Gastroesophageal sphincter (tissue), 3 donors: ENCODE results near the gene ANKRD13A.

Source experiments
- POLR2A ChIP-seq, 2 donors: fragments of 450-650 bp; IDR thresholded peaks; one replicate each; pipeline ENCODE4 v1.6.1; 2017; ENCODE audit warnings: antibody characterized with exemption in 2 of 2, mild to moderate bottlenecking in 2 of 2, moderate library complexity in 1 of 2
- TF ChIP-seq, protein P1 (sequence below), 4 experiments: fragments of 200-600 bp in 2 of 4; fragments of 450-650 bp in 2 of 4; sonication (generic) in 1 of 4; IDR thresholded peaks; one replicate each; pipeline ENCODE4 v1.5.1; 2017 to 2019; ENCODE audit warnings: antibody characterized with exemption in 4 of 4, mild to moderate bottlenecking in 2 of 4, moderate library complexity in 2 of 4

DNA sequence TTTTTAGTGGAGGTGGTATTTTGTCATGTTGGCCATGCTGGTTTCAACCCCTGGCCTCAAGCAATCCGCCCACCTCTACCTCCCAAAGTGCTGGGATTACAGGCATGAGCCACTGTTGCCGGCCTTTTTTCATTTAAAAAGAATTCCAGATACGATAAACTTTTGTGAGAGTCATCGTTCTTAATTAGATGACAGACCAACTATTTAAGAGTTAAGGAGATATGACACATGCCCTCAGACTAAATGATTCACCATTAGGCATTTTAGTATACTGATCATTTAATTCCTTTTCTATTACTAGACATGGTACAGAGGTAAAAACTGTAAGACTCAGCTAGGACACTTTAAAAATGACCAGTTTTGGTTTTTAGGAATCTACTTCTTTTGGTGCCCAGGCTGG lies 2.4 kb downstream of the ANKRD13A start:
- TF ChIP-seq, protein P1, sequence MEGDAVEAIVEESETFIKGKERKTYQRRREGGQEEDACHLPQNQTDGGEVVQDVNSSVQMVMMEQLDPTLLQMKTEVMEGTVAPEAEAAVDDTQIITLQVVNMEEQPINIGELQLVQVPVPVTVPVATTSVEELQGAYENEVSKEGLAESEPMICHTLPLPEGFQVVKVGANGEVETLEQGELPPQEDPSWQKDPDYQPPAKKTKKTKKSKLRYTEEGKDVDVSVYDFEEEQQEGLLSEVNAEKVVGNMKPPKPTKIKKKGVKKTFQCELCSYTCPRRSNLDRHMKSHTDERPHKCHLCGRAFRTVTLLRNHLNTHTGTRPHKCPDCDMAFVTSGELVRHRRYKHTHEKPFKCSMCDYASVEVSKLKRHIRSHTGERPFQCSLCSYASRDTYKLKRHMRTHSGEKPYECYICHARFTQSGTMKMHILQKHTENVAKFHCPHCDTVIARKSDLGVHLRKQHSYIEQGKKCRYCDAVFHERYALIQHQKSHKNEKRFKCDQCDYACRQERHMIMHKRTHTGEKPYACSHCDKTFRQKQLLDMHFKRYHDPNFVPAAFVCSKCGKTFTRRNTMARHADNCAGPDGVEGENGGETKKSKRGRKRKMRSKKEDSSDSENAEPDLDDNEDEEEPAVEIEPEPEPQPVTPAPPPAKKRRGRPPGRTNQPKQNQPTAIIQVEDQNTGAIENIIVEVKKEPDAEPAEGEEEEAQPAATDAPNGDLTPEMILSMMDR (IDR thresholded peaks at IDR 0.05): no peak
- no peak for TF ChIP-seq POLR2A (IDR thresholded peaks at IDR 0.05)
